Liver (tissue), 9 donors: Measurements from ENCODE around the gene BARX2. TPM values are rescaled to one million over a fixed set of nuclear protein-coding genes. Genes with fewer than 3 reads are reported as not detected.

Source experiments
- DNase-seq: peaks from one replicate; pipeline ENCODE4 v3.0.0-alpha.2; 2017; ENCODE audit warnings: low spot score
- H3K27ac ChIP-seq, 2 donors: one replicate each; pipeline ENCODE4 v1.7.0; 2013; ENCODE audit warnings: inconsistent platforms in 2 of 2, low read length in 2 of 2, control low read depth in 1 of 2, low read depth in 1 of 2, mild to moderate bottlenecking in 1 of 2
- H3K27me3 ChIP-seq, 4 donors: one replicate each; pipeline versions ENCODE4 v1.6.1 to v1.7.0; 2013; ENCODE audit warnings: low read length in 3 of 4, inconsistent platforms in 1 of 4, mild to moderate bottlenecking in 1 of 4, moderate library complexity in 1 of 4; ENCODE audit not compliant: control insufficient read depth in 4 of 4, insufficient read depth in 4 of 4
- H3K36me3 ChIP-seq, 4 donors: one replicate each; pipeline versions ENCODE4 v1.6.1 to v1.7.0; 2013; ENCODE audit warnings: low read length in 3 of 4, mild to moderate bottlenecking in 3 of 4, low read depth in 1 of 4, moderate library complexity in 1 of 4; ENCODE audit not compliant: control insufficient read depth in 4 of 4, insufficient read depth in 3 of 4
- H3K4me1 ChIP-seq, 4 donors: one replicate each; pipeline versions ENCODE4 v1.6.1 to v1.7.0; 2013; ENCODE audit warnings: low read length in 3 of 4, mild to moderate bottlenecking in 3 of 4, moderate library complexity in 1 of 4; ENCODE audit not compliant: control insufficient read depth in 4 of 4, insufficient read depth in 4 of 4
- H3K4me3 ChIP-seq, 3 donors: one replicate each; pipeline versions ENCODE4 v1.6.1 to v1.7.0; 2013; ENCODE audit warnings: low read length in 3 of 3, control low read depth in 1 of 3, low read depth in 1 of 3, mild to moderate bottlenecking in 1 of 3
- H3K9ac ChIP-seq, 2 donors: one replicate each; pipeline ENCODE4 v1.7.0; 2013; ENCODE audit warnings: low read length in 2 of 2, mild to moderate bottlenecking in 2 of 2, moderate library complexity in 2 of 2, control low read depth in 1 of 2, low read depth in 1 of 2
- H3K9me3 ChIP-seq, 4 donors: one replicate each; pipeline versions ENCODE4 v1.6.1 to v1.7.0; 2013; ENCODE audit warnings: low read length in 3 of 4; ENCODE audit not compliant: control insufficient read depth in 4 of 4
- ATF3 ChIP-seq: IDR thresholded peaks from 2 replicates; pipeline ENCODE4 v1.6.1; 2016; ENCODE audit warnings: antibody characterized with exemption
- CTCF ChIP-seq: fragments of 150-350 bp; IDR thresholded peaks from 2 replicates; pipeline ENCODE4 v1.5.1; 2017; ENCODE audit warnings: improper control_type of control experiment, low read depth, low read length; ENCODE audit not compliant: missing input control
- EGR1 ChIP-seq, 2 donors: IDR thresholded peaks; 2 replicates each; pipeline ENCODE4 v1.6.1; 2016 to 2018; ENCODE audit warnings: antibody characterized with exemption in 2 of 2, low read depth in 2 of 2
- FOXA2 ChIP-seq: IDR thresholded peaks from 2 replicates; pipeline ENCODE4 v1.6.1; 2016; ENCODE audit warnings: antibody characterized with exemption
- GABPA ChIP-seq, 2 donors: IDR thresholded peaks in 1 of 2; conservative IDR thresholded peaks in 1 of 2; 2 replicates each; pipeline ENCODE4 v1.6.1; 2016; ENCODE audit warnings: antibody characterized with exemption in 2 of 2, mild to moderate bottlenecking in 1 of 2, moderate library complexity in 1 of 2
- HNF4A ChIP-seq, 2 donors: conservative IDR thresholded peaks; 2 replicates each; pipeline ENCODE4 v1.6.1; 2016; ENCODE audit warnings: antibody characterized with exemption in 2 of 2, mild to moderate bottlenecking in 2 of 2
- HNF4G ChIP-seq: IDR thresholded peaks from 2 replicates; pipeline ENCODE4 v1.6.1; 2016; ENCODE audit warnings: antibody characterized with exemption
- JUND ChIP-seq, 2 donors: IDR thresholded peaks; 2 replicates each; pipeline ENCODE4 v1.6.1; 2016; ENCODE audit warnings: antibody characterized with exemption in 2 of 2
- MAX ChIP-seq: IDR thresholded peaks from 2 replicates; pipeline ENCODE4 v1.6.1; 2016; ENCODE audit warnings: antibody characterized with exemption
- NR2F2 ChIP-seq: IDR thresholded peaks from 2 replicates; pipeline ENCODE4 v1.6.1; 2016; ENCODE audit warnings: antibody characterized with exemption
- RAD21 ChIP-seq, 2 donors: IDR thresholded peaks; 2 replicates each; pipeline ENCODE4 v1.6.1; 2016; ENCODE audit warnings: antibody characterized with exemption in 2 of 2, mild to moderate bottlenecking in 2 of 2
- REST ChIP-seq: IDR thresholded peaks from 2 replicates; pipeline ENCODE4 v1.6.1; 2016; ENCODE audit warnings: antibody characterized with exemption, mild to moderate bottlenecking
- SP1 ChIP-seq: IDR thresholded peaks from 2 replicates; pipeline ENCODE4 v1.6.1; 2018; ENCODE audit warnings: antibody characterized with exemption, mild to moderate bottlenecking
- TAF1 ChIP-seq: conservative IDR thresholded peaks from 2 replicates; pipeline ENCODE4 v1.6.1; 2016; ENCODE audit warnings: antibody characterized with exemption, mild to moderate bottlenecking
- YY1 ChIP-seq: IDR thresholded peaks from 2 replicates; pipeline ENCODE4 v1.6.1; 2016; ENCODE audit warnings: antibody characterized with exemption, mild to moderate bottlenecking
- ZBTB33 ChIP-seq: IDR thresholded peaks from 2 replicates; pipeline ENCODE4 v1.6.1; 2016; ENCODE audit warnings: antibody characterized with exemption
- WGBS: extraction: QIAGEN DNeasy Blood & Tissue Kit; methylation state at CpG from one replicate; pipeline ENCODE4 v1.1.7; 2013; 5-methylcytosine and 5-hydroxymethylcytosine counted together
- polyA plus RNA-seq, 2 donors: library from polyadenylated mRNA; stranded (reverse) in 1 of 2; unstranded in 1 of 2; fragments of 200-250 nt in 1 of 2; fragments of >200 nt in 1 of 2; fragmentation: Nextera tagmentation in 1 of 2; extraction: Ambion mirVana in 1 of 2; gene quantifications; one replicate each; pipeline versions ENCODE4 v1.2.1 to v1.2.3, GENCODE V29; 2013 to 2015
- total RNA-seq, 2 donors: library from RNA; depleted of rRNA; stranded (reverse); fragments of >200 nt; gene quantifications; one replicate each; pipeline ENCODE4 v1.2.3, GENCODE V29; 2014
- donor health status: healthy.
- donor health status: healthy.
- donor health status: healthy.
- donor health status: healthy.
- donor health status: healthy.

The BARX2 gene
- total and polyA plus RNA-seq, 4 donors, result not detected

GRCh38 chr11:129435499-129436245 is 60.0 kb downstream of the BARX2 start (continued):
- no peak for TF ChIP-seq FOXA2

GRCh38 chr11:129436573-129436972 is 60.9 kb downstream of the BARX2 start:
- WGBS, result 92% methylated on average over 18 of the region's 18 CpGs
- no peaks in the 10 kb centered on the region for H3K27me3 ChIP-seq
- H3K27ac ChIP-seq, result no peak overlapping the region
- DNase-seq, result no peak
- H3K9me3 ChIP-seq, result peaks cover 0 to under 1% (median 0%) of the 10 kb centered on the region in 4 donors
- TF ChIP-seq FOXA2 (no peak), EGR1 (IDR thresholded peaks at IDR 0.05; ENCODE audit: low read depth in 2 of 2) (no peak), TAF1 (no peak), REST (no peak), ATF3 (no peak), CTCF (no peak), NR2F2 (no peak), GABPA (IDR thresholded peaks at IDR 0.05 in 1 of 2, conservative IDR thresholded peaks at IDR 0.05 in 1 of 2) (no peak), HNF4A (conservative IDR thresholded peaks at IDR 0.05) (no peak), MAX (no peak)
- H3K4me3 ChIP-seq, result no peak overlapping the region
- no peaks in the 10 kb centered on the region for H3K36me3 ChIP-seq
- no peaks in the 10 kb centered on the region for H3K4me1 ChIP-seq
- H3K9ac ChIP-seq, result no peak overlapping the region

GRCh38 chr11:129440028-129440713 is 64.5 kb downstream of the BARX2 start:
- no peak for DNase-seq

More at GRCh38 chr11:129440028-129440713, 64.5 kb downstream of the BARX2 start:
- no peaks in the 10 kb centered on the region for H3K9me3 ChIP-seq
- H3K36me3 ChIP-seq, result no peaks in the 10 kb centered on the region
- H3K4me1 ChIP-seq, result no peaks in the 10 kb centered on the region
- no peak overlapping the region for H3K4me3 ChIP-seq
- TF ChIP-seq SP1, result no peak
- no peak for TF ChIP-seq HNF4G
- TF ChIP-seq MAX, result no peak
- no peak for TF ChIP-seq GABPA (IDR thresholded peaks at IDR 0.05 in 1 of 2, conservative IDR thresholded peaks at IDR 0.05 in 1 of 2)
- TF ChIP-seq ZBTB33, result no peak
- no peak for TF ChIP-seq EGR1 (IDR thresholded peaks at IDR 0.05; ENCODE audit: low read depth in 2 of 2)
- TF ChIP-seq YY1, result no peak
- TF ChIP-seq HNF4A (conservative IDR thresholded peaks at IDR 0.05), result no peak
- no peak for TF ChIP-seq NR2F2
- no peak for TF ChIP-seq TAF1
- TF ChIP-seq CTCF, result no peak
- no peak for TF ChIP-seq ATF3
- no peak for TF ChIP-seq FOXA2
- TF ChIP-seq JUND (IDR thresholded peaks at IDR 0.05), result no peak
- no peak for TF ChIP-seq RAD21 (IDR thresholded peaks at IDR 0.05)
- no peak overlapping the region for H3K9ac ChIP-seq
- H3K27ac ChIP-seq, result no peak overlapping the region
- 67% methylated on average over 8 of the region's 8 CpGs for WGBS
- no peaks in the 10 kb centered on the region for H3K27me3 ChIP-seq
